Thymus (tissue), 11 donors: ENCODE measurements around the gene RAET1E. TPM values are rescaled to one million over a fixed set of nuclear protein-coding genes. Genes with fewer than 3 reads are reported as not detected.

Source experiments
- DNase-seq, 9 donors: peaks; one replicate each; pipeline ENCODE4 v3.0.0-alpha.2; 2013; ENCODE audit warnings: low spot score in 9 of 9, low read depth in 6 of 9, missing footprints in 1 of 9
- H3K27ac ChIP-seq, 2 donors: one replicate each; pipeline ENCODE4 v1.5.1; 2013; ENCODE audit warnings: control low read depth in 1 of 2, low read depth in 1 of 2, low read length in 1 of 2, mild to moderate bottlenecking in 1 of 2, moderate library complexity in 1 of 2
- H3K27me3 ChIP-seq, 2 donors: one replicate each; pipeline ENCODE4 v1.5.1; 2013; ENCODE audit warnings: low read length in 1 of 2; ENCODE audit not compliant: control insufficient read depth in 2 of 2, insufficient read depth in 1 of 2
- H3K36me3 ChIP-seq, 2 donors: one replicate each; pipeline ENCODE4 v1.5.1; 2013; ENCODE audit warnings: low read length in 1 of 2, mild to moderate bottlenecking in 1 of 2, moderate library complexity in 1 of 2; ENCODE audit not compliant: control insufficient read depth in 2 of 2, insufficient read depth in 2 of 2
- H3K4me1 ChIP-seq, 2 donors: one replicate each; pipeline ENCODE4 v1.5.1; 2013; ENCODE audit warnings: low read length in 2 of 2; ENCODE audit not compliant: control insufficient read depth in 2 of 2, insufficient read depth in 2 of 2
- H3K4me3 ChIP-seq, 2 donors: one replicate each; pipeline ENCODE4 v1.5.1; 2013; ENCODE audit warnings: low read length in 2 of 2, control low read depth in 1 of 2, mild to moderate bottlenecking in 1 of 2
- H3K9me3 ChIP-seq, 2 donors: one replicate each; pipeline ENCODE4 v1.5.1; 2013; ENCODE audit warnings: low read length in 1 of 2, mild to moderate bottlenecking in 1 of 2; ENCODE audit not compliant: control insufficient read depth in 2 of 2, insufficient read depth in 1 of 2
- WGBS: extraction: QIAGEN DNeasy Blood & Tissue Kit; methylation state at CpG from one replicate; pipeline ENCODE4 v1.1.7; 2013; 5-methylcytosine and 5-hydroxymethylcytosine counted together
- polyA plus RNA-seq: library from polyadenylated mRNA; stranded (reverse); fragments of 200-250 nt; gene quantifications from one replicate; pipeline ENCODE4 v1.2.3, GENCODE V29; 2013
- total RNA-seq: library from RNA; stranded (reverse); fragments of 120-200 nt; gene quantifications from one replicate; pipeline ENCODE4 v1.2.4, GENCODE V29; 2013
- donor health status: healthy.

Gene RAET1E
- total and polyA plus RNA-seq, 2 donors, result 0.05 to 0.59 TPM

- Histone ChIP-seq H3K4me1 (no peaks in the 10 kb centered on the region), H3K27ac (no peak overlapping the region), H3K36me3 (no peaks in the 10 kb centered on the region), H3K27me3 (peaks cover 0 to 8% of the 10 kb centered on the region in 2 donors), H3K9me3 (peaks cover 3 to 21% of the 10 kb centered on the region in 2 donors), H3K4me3 (no peak overlapping the region)
- no peak for DNase-seq
- 94% methylated on average over 2 of the region's 2 CpGs for WGBS
These were observed 9.4 kb upstream of the RAET1E start for GRCh38 chr6:149907317-149907716.

DNA sequence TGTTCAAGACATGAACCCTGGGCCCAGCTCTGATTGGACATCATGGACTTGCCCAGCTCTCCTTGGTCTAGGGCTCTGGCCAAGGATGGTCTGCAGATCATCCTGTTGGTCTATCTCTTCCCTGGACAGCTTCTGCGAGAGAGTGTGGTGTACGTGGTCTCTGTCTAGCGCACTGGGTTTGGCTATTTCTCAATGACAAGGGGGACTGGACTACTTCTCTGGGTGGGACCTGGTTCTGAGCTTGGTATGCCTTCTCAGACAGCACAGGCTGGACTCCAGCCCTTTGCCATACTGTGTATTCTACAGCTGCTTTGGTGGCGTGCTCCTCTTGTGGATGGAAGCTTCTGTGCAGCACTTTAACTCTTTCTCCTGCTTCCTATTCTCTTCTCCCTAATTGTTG lies 8.5 kb upstream of the RAET1E start:
- no peak for DNase-seq
- WGBS, result 98% methylated on average over 4 of the region's 4 CpGs
- Histone ChIP-seq H3K4me3 (no peak overlapping the region), H3K9me3 (peaks cover 3 to 21% of the 10 kb centered on the region in 2 donors), H3K4me1 (no peaks in the 10 kb centered on the region), H3K27me3 (peaks cover 0 to 8% of the 10 kb centered on the region in 2 donors), H3K36me3 (no peaks in the 10 kb centered on the region), H3K27ac (no peak overlapping the region)

GRCh38 chr6:149905911-149906371 lies 8.0 kb upstream of the RAET1E start:
- 77% methylated on average over 6 of the region's 6 CpGs for WGBS
- no peak for DNase-seq
- no peak overlapping the region for H3K27ac ChIP-seq

DNA sequence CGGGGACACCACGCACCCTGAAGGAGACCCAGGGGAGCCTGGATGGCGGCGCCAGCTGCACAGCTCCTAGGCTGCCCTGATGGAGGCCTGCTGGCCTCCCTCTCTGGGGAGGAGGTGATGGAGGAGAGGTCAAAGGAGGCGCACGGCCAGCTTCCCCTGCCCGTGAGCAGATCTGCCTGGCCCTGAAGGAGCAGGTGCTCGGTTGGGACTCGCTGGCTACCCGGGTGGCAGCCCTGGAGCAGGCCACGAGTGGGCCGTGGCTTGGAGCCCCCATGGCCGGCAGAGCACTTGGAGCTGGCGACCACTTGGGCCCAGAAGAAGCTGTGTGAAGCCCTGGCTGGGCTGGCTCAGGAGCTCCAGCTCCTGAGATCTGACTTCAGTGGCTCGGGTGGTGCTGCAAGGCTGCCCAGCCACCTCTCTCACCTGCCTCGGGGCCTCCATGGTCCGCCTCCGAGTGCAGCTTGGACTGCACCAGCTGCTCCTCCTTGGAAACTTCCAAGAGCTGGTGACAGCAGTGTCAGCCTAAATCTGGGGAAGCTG lies 7.5 kb upstream of the RAET1E start:
- Histone ChIP-seq H3K27ac (no peak overlapping the region), H3K36me3 (no peaks in the 10 kb centered on the region), H3K4me3 (no peak overlapping the region), H3K4me1 (no peaks in the 10 kb centered on the region), H3K9me3 (peaks cover 3 to 16% of the 10 kb centered on the region in 2 donors), H3K27me3 (peaks cover 0 to 6% of the 10 kb centered on the region in 2 donors)
- 98% methylated on average over 18 of the region's 18 CpGs for WGBS
- DNase-seq, result no peak

More at GRCh38 chr6:149905911-149906371, 8.0 kb upstream of the RAET1E start:
- Histone ChIP-seq H3K36me3 (no peaks in the 10 kb centered on the region), H3K4me1 (no peaks in the 10 kb centered on the region), H3K4me3 (no peak overlapping the region), H3K9me3 (peaks cover 3 to 21% of the 10 kb centered on the region in 2 donors), H3K27me3 (peaks cover 0 to 8% of the 10 kb centered on the region in 2 donors)

- peaks cover 3 to 13% of the 10 kb centered on the region in 2 donors for H3K9me3 ChIP-seq
- no peak overlapping the region for H3K27ac ChIP-seq
- H3K4me3 ChIP-seq, result no peak overlapping the region
- no peaks in the 10 kb centered on the region for H3K4me1 ChIP-seq
- peaks cover 0 to 6% of the 10 kb centered on the region in 2 donors for H3K27me3 ChIP-seq
- WGBS, result 94% methylated on average over 13 of the region's 13 CpGs
- DNase-seq, result no peak
- H3K36me3 ChIP-seq, result no peaks in the 10 kb centered on the region
These were observed 6.9 kb upstream of the RAET1E start for GRCh38 chr6:149904661-149905370.

DNA sequence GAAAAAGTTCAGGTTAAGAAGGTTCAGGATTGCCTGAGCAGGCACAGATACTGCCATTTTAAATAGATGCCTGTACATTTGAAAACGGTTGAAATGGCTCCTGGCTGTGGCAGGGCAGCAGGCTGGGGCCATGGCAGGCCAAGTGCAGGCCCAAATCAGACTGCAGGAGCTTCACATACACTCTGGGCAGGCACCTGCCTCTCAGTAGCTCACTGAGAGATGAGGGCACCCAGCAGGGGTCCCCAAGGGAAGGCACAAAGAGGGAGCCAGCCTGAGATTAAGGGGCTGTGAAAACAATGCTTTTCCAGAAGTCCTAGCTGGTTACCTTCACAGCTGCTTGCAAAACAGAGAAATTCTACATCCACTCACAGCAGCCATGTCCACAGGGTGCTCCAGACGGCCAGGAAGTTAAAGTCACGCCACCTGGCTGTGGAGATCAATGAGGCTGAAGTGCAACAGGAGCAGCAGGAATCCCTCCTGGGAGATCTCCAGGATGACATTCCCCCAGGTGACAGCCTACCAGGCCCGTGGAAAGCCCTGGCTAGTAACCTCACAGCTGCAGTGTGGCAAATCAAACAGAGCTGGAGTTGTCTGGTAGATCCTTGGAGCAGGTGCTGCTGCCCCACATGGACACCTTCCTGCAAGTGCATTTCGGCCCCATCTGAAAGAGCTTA lies 6.2 kb upstream of the RAET1E start:
- H3K27me3 ChIP-seq, result peaks cover 0 to 7% of the 10 kb centered on the region in 2 donors
- H3K4me3 ChIP-seq, result no peak overlapping the region
- no peaks in the 10 kb centered on the region for H3K36me3 ChIP-seq
- H3K27ac ChIP-seq, result no peak overlapping the region
- WGBS, result 91% methylated on average over 5 of the region's 5 CpGs
- peaks cover 3 to 8% of the 10 kb centered on the region in 2 donors for H3K9me3 ChIP-seq
- H3K4me1 ChIP-seq, result no peaks in the 10 kb centered on the region
- no peak for DNase-seq

- Histone ChIP-seq H3K27ac (no peak overlapping the region), H3K4me1 (no peaks in the 10 kb centered on the region), H3K4me3 (no peak overlapping the region), H3K27me3 (peaks cover 0 to 9% of the 10 kb centered on the region in 2 donors), H3K9me3 (no peaks in the 10 kb centered on the region), H3K36me3 (no peaks in the 10 kb centered on the region)
- DNase-seq, result no peak
- 96% methylated on average over 6 of the region's 6 CpGs for WGBS
These were observed 3.7 kb upstream of the RAET1E start for GRCh38 chr6:149901444-149902140.

DNA sequence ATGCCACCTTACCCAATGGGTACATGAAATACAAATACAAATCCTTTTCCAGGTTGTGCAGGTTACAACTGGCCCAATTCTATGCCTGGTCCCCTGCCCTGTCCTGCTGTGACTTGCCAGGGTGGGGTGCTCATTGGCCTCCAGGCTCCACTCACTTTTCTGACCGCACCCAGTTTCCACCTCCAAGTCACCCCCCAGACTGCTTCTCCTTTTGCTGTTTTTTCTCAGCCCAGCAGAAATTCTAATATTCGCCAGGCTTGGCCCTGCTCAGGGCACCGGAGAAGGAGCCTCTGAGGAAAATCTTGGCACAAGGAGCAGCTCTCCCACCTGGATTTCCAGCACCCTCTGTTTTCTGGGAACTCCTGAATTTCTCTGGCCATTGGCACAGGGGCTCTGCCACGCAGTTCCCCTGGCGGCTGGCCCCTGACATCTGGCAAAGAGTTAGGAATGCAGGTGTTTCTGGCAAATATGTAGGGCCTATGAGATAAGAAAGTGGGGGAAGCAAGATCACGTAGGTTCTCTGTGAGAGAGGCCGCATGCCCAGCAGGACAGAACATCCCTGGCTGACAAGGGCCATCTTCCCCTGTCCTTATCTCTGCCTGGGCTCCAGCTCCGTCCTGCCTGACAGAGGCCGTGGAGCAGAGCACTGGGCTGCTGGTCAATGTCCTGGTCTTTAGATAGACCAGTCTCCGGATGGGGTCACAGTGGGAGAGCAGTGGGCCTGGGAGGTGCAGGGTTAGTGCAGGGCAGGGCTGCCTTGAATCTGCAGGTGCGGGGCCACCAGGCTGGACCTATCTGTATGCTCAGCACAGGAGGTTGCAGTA lies 2.9 kb upstream of the RAET1E start:
- DNase-seq, result no peak
- H3K4me1 ChIP-seq, result no peaks in the 10 kb centered on the region
- H3K9me3 ChIP-seq, result no peaks in the 10 kb centered on the region
- H3K4me3 ChIP-seq, result no peak overlapping the region
- 94% methylated on average over 11 of the region's 11 CpGs for WGBS
- no peaks in the 10 kb centered on the region for H3K36me3 ChIP-seq
- peaks cover 0 to 9% of the 10 kb centered on the region in 2 donors for H3K27me3 ChIP-seq
- H3K27ac ChIP-seq, result no peak overlapping the region
